B cell (primary cell): ENCODE measurements around the gene PCDHGA10.
"Not testable (repeated sequence)": the region's sequence is repeated elsewhere in the genome, so short reads cannot be mapped to it uniquely, and the experiment has no call there.

Source experiments
- EZH2 ChIP-seq: IDR thresholded peaks from 2 replicates; pipeline ENCODE4 v1.6.1; 2012; ENCODE audit warnings: borderline replicate concordance, low read depth, mild to moderate bottlenecking, moderate library complexity, low read length; ENCODE audit not compliant: insufficient read depth, poor library complexity, severe bottlenecking
- TF ChIP-seq, protein P1 (sequence below): fragments of 200-600 bp; IDR thresholded peaks from one replicate; pipeline ENCODE4 v1.8.0; 2022; ENCODE audit warnings: antibody characterized with exemption, mild to moderate bottlenecking

DNA sequence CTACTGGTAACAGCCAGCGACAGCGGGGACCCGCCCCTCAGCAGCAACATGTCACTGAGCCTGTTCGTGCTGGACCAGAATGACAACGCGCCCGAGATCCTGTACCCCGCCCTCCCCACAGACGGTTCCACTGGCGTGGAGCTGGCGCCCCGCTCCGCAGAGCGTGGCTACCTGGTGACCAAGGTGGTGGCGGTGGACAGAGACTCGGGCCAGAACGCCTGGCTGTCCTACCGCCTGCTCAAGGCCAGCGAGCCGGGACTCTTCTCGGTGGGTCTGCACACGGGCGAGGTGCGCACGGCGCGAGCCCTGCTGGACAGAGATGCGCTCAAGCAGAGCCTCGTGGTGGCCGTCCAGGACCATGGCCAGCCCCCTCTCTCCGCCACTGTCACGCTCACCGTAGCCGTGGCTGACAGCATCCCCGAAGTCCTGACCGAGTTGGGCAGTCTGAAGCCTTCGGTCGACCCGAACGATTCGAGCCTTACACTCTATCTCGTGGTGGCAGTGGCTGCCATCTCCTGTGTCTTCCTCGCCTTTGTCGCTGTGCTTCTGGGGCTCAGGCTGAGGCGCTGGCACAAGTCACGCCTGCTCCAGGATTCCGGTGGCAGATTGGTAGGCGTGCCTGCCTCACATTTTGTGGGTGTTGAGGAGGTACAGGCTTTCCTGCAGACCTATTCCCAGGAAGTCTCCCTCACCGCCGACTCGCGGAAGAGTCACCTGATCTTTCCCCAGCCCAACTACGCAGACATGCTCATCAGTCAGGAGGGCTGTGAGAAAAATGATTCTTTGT, 18.2 kb upstream of the PCDHGA10 start:
- TF ChIP-seq, protein P1, sequence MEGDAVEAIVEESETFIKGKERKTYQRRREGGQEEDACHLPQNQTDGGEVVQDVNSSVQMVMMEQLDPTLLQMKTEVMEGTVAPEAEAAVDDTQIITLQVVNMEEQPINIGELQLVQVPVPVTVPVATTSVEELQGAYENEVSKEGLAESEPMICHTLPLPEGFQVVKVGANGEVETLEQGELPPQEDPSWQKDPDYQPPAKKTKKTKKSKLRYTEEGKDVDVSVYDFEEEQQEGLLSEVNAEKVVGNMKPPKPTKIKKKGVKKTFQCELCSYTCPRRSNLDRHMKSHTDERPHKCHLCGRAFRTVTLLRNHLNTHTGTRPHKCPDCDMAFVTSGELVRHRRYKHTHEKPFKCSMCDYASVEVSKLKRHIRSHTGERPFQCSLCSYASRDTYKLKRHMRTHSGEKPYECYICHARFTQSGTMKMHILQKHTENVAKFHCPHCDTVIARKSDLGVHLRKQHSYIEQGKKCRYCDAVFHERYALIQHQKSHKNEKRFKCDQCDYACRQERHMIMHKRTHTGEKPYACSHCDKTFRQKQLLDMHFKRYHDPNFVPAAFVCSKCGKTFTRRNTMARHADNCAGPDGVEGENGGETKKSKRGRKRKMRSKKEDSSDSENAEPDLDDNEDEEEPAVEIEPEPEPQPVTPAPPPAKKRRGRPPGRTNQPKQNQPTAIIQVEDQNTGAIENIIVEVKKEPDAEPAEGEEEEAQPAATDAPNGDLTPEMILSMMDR: not testable (repeated sequence)
- not testable (repeated sequence) for TF ChIP-seq EZH2
